Endothelial cell (in vitro differentiated cells): ENCODE measurements around the gene HUS1B. TPM values are rescaled to one million over a fixed set of nuclear protein-coding genes. Genes with fewer than 3 reads are reported as not detected.
A peak's percentile ranks its signal among the peaks of the same experiment; 100 is the strongest.

Experiments used
- DNase-seq: peaks from one replicate; pipeline ENCODE4 v3.0.0; 2021; ENCODE audit warnings: low spot score
- H3K27ac Mint-ChIP-seq: one replicate; pipeline ENCODE4 v1.8.0; 2021; ENCODE audit warnings: mixed read lengths, inconsistent platforms; ENCODE audit not compliant: unreplicated experiment
- H3K27me3 Mint-ChIP-seq: one replicate; pipeline ENCODE4 v1.8.0; 2021; ENCODE audit warnings: mild to moderate bottlenecking, moderate library complexity, mixed read lengths, inconsistent platforms; ENCODE audit not compliant: unreplicated experiment
- H3K36me3 Mint-ChIP-seq: one replicate; pipeline ENCODE4 v1.8.0; 2021; ENCODE audit warnings: mild to moderate bottlenecking, low read depth, mixed read lengths, inconsistent platforms; ENCODE audit not compliant: unreplicated experiment
- H3K4me1 Mint-ChIP-seq: one replicate; pipeline ENCODE4 v1.8.0; 2021; ENCODE audit warnings: mild to moderate bottlenecking, mixed read lengths, inconsistent platforms; ENCODE audit not compliant: unreplicated experiment
- H3K4me3 Mint-ChIP-seq: one replicate; pipeline ENCODE4 v1.8.0; 2021; ENCODE audit warnings: mild to moderate bottlenecking, mixed read lengths, inconsistent platforms; ENCODE audit not compliant: unreplicated experiment
- H3K9me3 Mint-ChIP-seq: one replicate; pipeline ENCODE4 v1.8.0; 2021; ENCODE audit warnings: mixed read lengths, inconsistent platforms; ENCODE audit not compliant: unreplicated experiment
- CTCF ChIP-seq: fragments of 200-600 bp; sonication (generic); IDR thresholded peaks from one replicate; pipeline ENCODE4 v1.5.0; 2021; ENCODE audit warnings: antibody characterized with exemption; ENCODE audit not compliant: unreplicated experiment
- total RNA-seq: library from RNA; stranded (reverse); fragmentation: NEBNext Ultra II Directional; extraction: Animal tissue kit (Norgen Biotek cat#: 25700); gene quantifications from one replicate; pipeline ENCODE4 v1.2.1, GENCODE V29; 2021; ENCODE audit not compliant: unreplicated experiment

Gene HUS1B
- total RNA-seq, 1 donor from 2014 or later, result 0.72 TPM

- H3K4me1 Mint-ChIP-seq, result peaks cover 14% of the 10 kb centered on the region
- H3K4me3 Mint-ChIP-seq, result peak overlapping the region; percentile 99
- H3K36me3 Mint-ChIP-seq, result no peaks in the 10 kb centered on the region
- DNase-seq, result no peak
- no peak overlapping the region for H3K27ac Mint-ChIP-seq
- no peak for TF ChIP-seq CTCF
- peaks cover 13% of the 10 kb centered on the region for H3K27me3 Mint-ChIP-seq
- H3K9me3 Mint-ChIP-seq, result no peaks in the 10 kb centered on the region
Measured at GRCh38 chr6:693723-694009, 36.8 kb upstream of the HUS1B start.

- peak within 1 kb of the TSS; percentile 77 for H3K27ac Mint-ChIP-seq
- H3K36me3 Mint-ChIP-seq, result no peaks in the 10 kb centered on the region
- TF ChIP-seq CTCF, result no peak
- DNase-seq, result peak; percentile 89
- peaks cover 14% of the 10 kb centered on the region for H3K4me1 Mint-ChIP-seq
- peak within 1 kb of the TSS; percentile 99 for H3K4me3 Mint-ChIP-seq
- H3K27me3 Mint-ChIP-seq, result peaks cover 13% of the 10 kb centered on the region
- H3K9me3 Mint-ChIP-seq, result no peaks in the 10 kb centered on the region
Measured at GRCh38 chr6:692858-693722, 36.2 kb upstream of the HUS1B start, which contains the start of gene EXOC2. Gene EXOC2, minus strand, starts transcription at chr6:693139. Its CDS starts 55,321 bp downstream, at chr6:637818.

GRCh38 chr6:692356-692851 is 35.5 kb upstream of the HUS1B start:
- Mint-ChIP-seq H3K4me3 (peak overlapping the region; percentile 98), H3K36me3 (no peaks in the 10 kb centered on the region), H3K27me3 (peaks cover 13% of the 10 kb centered on the region), H3K9me3 (no peaks in the 10 kb centered on the region), H3K4me1 (peaks cover 14% of the 10 kb centered on the region), H3K27ac (peak overlapping the region; percentile 57)
- peak; percentile 58 for DNase-seq
- TF ChIP-seq CTCF, result no peak

GRCh38 chr6:689223-689622 is 32.3 kb upstream of the HUS1B start:
- Mint-ChIP-seq H3K36me3 (no peaks in the 10 kb centered on the region), H3K4me1 (peaks cover 18% of the 10 kb centered on the region)

More at GRCh38 chr6:689223-689622, 32.3 kb upstream of the HUS1B start:
- Mint-ChIP-seq H3K4me3 (no peak overlapping the region), H3K27ac (no peak overlapping the region), H3K27me3 (peaks cover 5% of the 10 kb centered on the region), H3K9me3 (no peaks in the 10 kb centered on the region)
- DNase-seq, result no peak
- no peak for TF ChIP-seq CTCF
